K562 (cell line): Measurements from ENCODE around the gene POLA1. TPM values are rescaled to one million over a fixed set of nuclear protein-coding genes. Genes with fewer than 3 reads are reported as not detected.

ENCODE experiments used
- ATAC-seq: fragments of 200-7000 bp; cut with Tn5 transposase; 3 replicates; pipeline ENCODE4 v1.9.1; 2020; ENCODE audit warnings: moderate library complexity
- BruUV-seq: library from RNA; stranded (reverse); fragments of 400-500 nt; replicated peaks from 2 replicates; lab custom pipeline; 2021; lab: Mats Ljungman, UMichigan
- CTCF ChIA-PET: fragments of 300-600 bp; formaldehyde crosslinking; extraction: SDS; loops from one replicate; lab custom pipeline; 2021; ENCODE audit warnings: low intra/inter-chr PET ratio; lab: Yijun Ruan, JAX
- POLR2A ChIA-PET: fragments of 300-600, 350-650 bp; sonication (Branson Sonifier 250); formaldehyde crosslinking; extraction: SDS; loops from one replicate; lab custom pipeline; 2021; ENCODE audit warnings: antibody characterized with exemption, inconsistent platforms; lab: Yijun Ruan, JAX
- DNase-seq, 4 experiments: peaks; one replicate each; pipeline versions ENCODE4 v3.0.0 to v3.0.0-alpha.2; 2011 to 2018; ENCODE audit warnings: low spot score in 3 of 4, mixed read lengths in 3 of 4; ENCODE audit errors: extremely low read depth in 1 of 4
- FAIRE-seq: peaks from 2 replicates; lab custom pipeline; 2011; peaks lifted over from hg19 to GRCh38; lab: Jason Lieb, UNC
- H2AFZ ChIP-seq: 2 replicates; pipeline ENCODE4 v1.6.0; 2011; ENCODE audit warnings: low read depth, low read length, control low read depth, inconsistent platforms
- H3K27ac ChIP-seq: fragments of 200-600 bp; 3 replicates; pipeline ENCODE4 v1.8.0; 2011; ENCODE audit warnings: low read depth, mild to moderate bottlenecking, control low read depth, inconsistent platforms, low read length, moderate library complexity, mixed read lengths; ENCODE audit errors: extremely low read depth
- H3K27me3 ChIP-seq, 2 experiments: fragments of 300-600 bp in 1 of 2; 2 replicates in 1 of 2; 3 replicates in 1 of 2; pipeline versions ENCODE4 v1.6.0 to v1.8.0; 2011; ENCODE audit warnings: inconsistent platforms in 2 of 2, low read length in 2 of 2, mild to moderate bottlenecking in 1 of 2, mixed read lengths in 1 of 2, moderate library complexity in 1 of 2; ENCODE audit not compliant: control insufficient read depth in 2 of 2, insufficient read depth in 2 of 2
- H3K36me3 ChIP-seq: fragments of 300-600 bp; 3 replicates; pipeline ENCODE4 v1.8.0; 2011; ENCODE audit warnings: mild to moderate bottlenecking, low read length, inconsistent platforms; ENCODE audit not compliant: control insufficient read depth, insufficient read depth
- H3K4me1 ChIP-seq, 2 experiments: fragments of 200-600 bp in 1 of 2; replicated peaks in 1 of 2; 2 replicates in 1 of 2; 3 replicates in 1 of 2; pipeline versions ENCODE4 v1.5.1 to v1.8.0; 2011; ENCODE audit warnings: inconsistent platforms in 2 of 2, low read length in 2 of 2, mild to moderate bottlenecking in 1 of 2, mixed read lengths in 1 of 2, moderate library complexity in 1 of 2; ENCODE audit not compliant: control insufficient read depth in 2 of 2, insufficient read depth in 2 of 2
- H3K4me2 ChIP-seq: 2 replicates; pipeline ENCODE4 v1.6.1; 2011; ENCODE audit warnings: low read length, control low read depth, inconsistent platforms, mixed read lengths; ENCODE audit not compliant: insufficient read depth
- H3K4me3 ChIP-seq: fragments of 200-600 bp; sonication (generic), shearing (Covaris generic); 2 replicates; pipeline ENCODE4 v1.5.1; 2016; ENCODE audit warnings: control low read depth, inconsistent platforms
- H3K79me2 ChIP-seq: fragments of 200-600 bp; 3 replicates; pipeline ENCODE4 v1.8.0; 2011; ENCODE audit warnings: low read length, inconsistent platforms; ENCODE audit not compliant: control insufficient read depth, insufficient read depth
- H3K9ac ChIP-seq, 2 experiments: 2 replicates each; pipeline versions ENCODE4 v1.6.0 to v1.6.1; 2011; ENCODE audit warnings: low read depth in 2 of 2, low read length in 2 of 2, control low read depth in 1 of 2, inconsistent platforms in 1 of 2, mild to moderate bottlenecking in 1 of 2, mixed read lengths in 1 of 2; ENCODE audit not compliant: insufficient read depth in 1 of 2
- H3K9me1 ChIP-seq: one replicate; pipeline ENCODE4 v1.6.0; 2011; ENCODE audit warnings: inconsistent platforms, mild to moderate bottlenecking, low read length, moderate library complexity; ENCODE audit not compliant: control insufficient read depth, insufficient read depth
- H3K9me3 ChIP-seq: replicated peaks from 2 replicates; pipeline ENCODE4 v1.5.1; 2011; ENCODE audit warnings: low read depth, low read length, inconsistent platforms; ENCODE audit not compliant: control insufficient read depth, insufficient read depth
- H4K20me1 ChIP-seq: replicated peaks from 2 replicates; pipeline ENCODE4 v1.6.1; 2011; ENCODE audit warnings: low read length, inconsistent platforms, mixed read lengths; ENCODE audit not compliant: control insufficient read depth, insufficient read depth
- ATF6 ChIP-seq: sonication (generic); formaldehyde crosslinking; IDR thresholded peaks from 2 replicates; pipeline ENCODE4 v1.4.0; 2020; ENCODE audit warnings: mild to moderate bottlenecking, missing genetic modification reagents
- CTCF ChIP-seq, 3 experiments: IDR thresholded peaks in 2 of 3; conservative IDR thresholded peaks in 1 of 3; 2 replicates each; pipeline ENCODE4 v1.5.1; 2011 to 2012; ENCODE audit warnings: low read length in 3 of 3, mild to moderate bottlenecking in 3 of 3, control low read depth in 2 of 3, improper control_type of control experiment in 1 of 3, inconsistent platforms in 1 of 3, low read depth in 1 of 3, mixed read lengths in 1 of 3, moderate library complexity in 1 of 3; ENCODE audit not compliant: insufficient read depth in 2 of 3
- ETV6 ChIP-seq, 3 experiments: fragments of 150-350 bp in 1 of 3; sonication (generic) in 1 of 3; formaldehyde crosslinking in 1 of 3; IDR thresholded peaks; 2 replicates each; pipeline versions ENCODE4 v1.6.1 to v1.8.0; 2014 to 2022; ENCODE audit warnings: borderline replicate concordance in 2 of 3, low read depth in 2 of 3, antibody characterized with exemption in 1 of 3, low read length in 1 of 3, mild to moderate bottlenecking in 1 of 3, missing genetic modification reagents in 1 of 3
- FOSL1 ChIP-seq: fragments of 200-800 bp; sonication (Bioruptor generic); conservative IDR thresholded peaks from 2 replicates; pipeline ENCODE4 v1.6.1; 2016; ENCODE audit warnings: missing genetic modification characterization, missing compliant biosample characterization
- HNRNPK ChIP-seq: fragments of 200-400 bp; formaldehyde crosslinking; IDR thresholded peaks from one replicate; pipeline ENCODE4 v1.6.1; 2018; ENCODE audit warnings: mild to moderate bottlenecking, low read depth, low read length; ENCODE audit not compliant: poor library complexity, severe bottlenecking
- MBD2 ChIP-seq: sonication (generic); IDR thresholded peaks from 2 replicates; pipeline ENCODE4 v1.6.1; 2016; ENCODE audit warnings: low read depth, borderline replicate concordance
- NFE2 ChIP-seq: IDR thresholded peaks from 2 replicates; pipeline ENCODE4 v1.6.1; 2014; ENCODE audit warnings: antibody characterized with exemption, low read depth
- PREB ChIP-seq: sonication (generic); formaldehyde crosslinking; IDR thresholded peaks from 2 replicates; pipeline ENCODE4 v1.8.1; 2023; ENCODE audit warnings: mild to moderate bottlenecking, missing genetic modification reagents
- STAG1 ChIP-seq: sonication (generic); formaldehyde crosslinking; IDR thresholded peaks from 2 replicates; pipeline ENCODE4 v1.5.0; 2020; ENCODE audit warnings: missing genetic modification reagents, borderline replicate concordance
- TSC22D4 ChIP-seq: fragments of 450-650 bp; IDR thresholded peaks from 2 replicates; pipeline ENCODE4 v1.6.1; 2016; ENCODE audit warnings: missing genetic modification characterization, missing biosample characterization, control low read depth
- ZNF707 ChIP-seq: fragments of 250-450 bp; sonication (Bioruptor Pico); conservative IDR thresholded peaks from 2 replicates; pipeline ENCODE4 v1.8.0; 2022; ENCODE audit warnings: inconsistent platforms, mild to moderate bottlenecking, moderate library complexity
- WGBS: fragments of 100-300 bp; shearing (Covaris generic); methylation state at CpG from one replicate; pipeline ENCODE4 v1.1.6; 2016; ENCODE audit warnings: low coverage, mixed read lengths; ENCODE audit not compliant: insufficient coverage; ENCODE audit errors: missing lambda C conversion rate; 5-methylcytosine and 5-hydroxymethylcytosine counted together
- in situ Hi-C: fragments of 300-500 bp; cut with MboI; formaldehyde crosslinking; loops from 4 replicates; pipeline ENCODE4 v1.15.0; 2018; ENCODE audit warnings: inconsistent platforms, mixed read lengths
- intact Hi-C: fragments of 100-400 bp; cut with micrococcal nuclease; formaldehyde crosslinking; loops from 2 replicates; pipeline ENCODE4 v1.14.2; 2022
- polyA plus RNA-seq, 8 experiments: library from polyadenylated mRNA; depleted of rRNA in 4 of 8; stranded (reverse) in 5 of 8; unstranded in 3 of 8; fragments of >200 nt; fragmentation: Nextera tagmentation in 2 of 8; fragmentation: Illumina TruSeq in 1 of 8; extraction: Ambion mirVana in 2 of 8; extraction: Trizol in 1 of 8; gene quantifications; 2 replicates each; pipeline versions ENCODE4 v1.2.1 to v1.2.3, GENCODE V29; 2011 to 2014; ENCODE audit warnings: inconsistent platforms in 1 of 8, missing spikeins in 1 of 8
- total RNA-seq, 7 experiments: library from RNA; depleted of rRNA in 6 of 7; stranded (reverse); fragments of >200 nt in 6 of 7; fragmentation: Illumina TruSeq in 2 of 7; extraction: Trizol in 2 of 7; gene quantifications; 2 replicates each; pipeline versions ENCODE4 v1.2.1 to v1.2.3, GENCODE V29; 2011 to 2021; ENCODE audit warnings: low replicate concordance in 1 of 7

POLA1 gene
- total and polyA plus RNA-seq, 9 of the 15 experiments (the other 6 are each of a cell fraction or from before 2014, with no cell fraction given): 8.6 to 48.4 (median 27.4) TPM

- no peaks in the 10 kb centered on the region for H3K27me3 ChIP-seq
- H3K4me3 ChIP-seq: no peak overlapping the region
- in situ Hi-C loops (no loop called here), intact Hi-C loops (no loop called here)
- BruUV-seq: no TSS peak
- no peaks in the 10 kb centered on the region for H3K4me1 ChIP-seq
- no peak for DNase-seq
- ChIA-PET POLR2A (no interaction called here), CTCF (no interaction called here)
- no peak overlapping the region for H3K9ac ChIP-seq
- 93% methylated on average over 3 of the region's 3 CpGs for WGBS
- no peaks in the 10 kb centered on the region for H3K9me1 ChIP-seq
- no peaks in the 10 kb centered on the region for H3K9me3 ChIP-seq
- H3K27ac ChIP-seq: no peak overlapping the region
- no peaks in the 10 kb centered on the region for H4K20me1 ChIP-seq
- no peak overlapping the region for H2AFZ ChIP-seq
- ATAC-seq: no peak
- no peak for FAIRE-seq
- no peak for TF ChIP-seq ZNF707 (CRISPR knock-in tag)
- TF ChIP-seq PREB (CRISPR knock-in tag): no peak
- no peak for TF ChIP-seq NFE2
- TF ChIP-seq HNRNPK: no peak
- no peak for TF ChIP-seq STAG1 (CRISPR knock-in tag)
- TF ChIP-seq ETV6 (IDR thresholded peaks at IDR 0.05; ENCODE audit: borderline replicate concordance in 1 of 2, low read depth in 2 of 2, low read length in 1 of 2): no peak
- no peak for TF ChIP-seq ETV6 (CRISPR knock-in tag; IDR thresholded peaks at IDR 0.05; ENCODE audit: borderline replicate concordance)
- no peak for TF ChIP-seq CTCF (IDR thresholded peaks at IDR 0.05 in 2 of 3, conservative IDR thresholded peaks at IDR 0.05 in 1 of 3; ENCODE audit: insufficient read depth in 2 of 3, low read depth in 1 of 3, low read length in 3 of 3)
- no peak for TF ChIP-seq TSC22D4
- TF ChIP-seq MBD2: no peak
- TF ChIP-seq FOSL1 (tag): no peak
- no peak for TF ChIP-seq ATF6 (CRISPR knock-in tag)
- H3K36me3 ChIP-seq: peaks cover 12% of the 10 kb centered on the region; the same call in 2 of the 3 replicates
- no peak overlapping the region for H3K4me2 ChIP-seq
- H3K79me2 ChIP-seq: no peaks in the 10 kb centered on the region
Observed at GRCh38 chrX:24920769-24921168, 227.1 kb downstream of the POLA1 start.
